Measurements from ENCODE around the gene STKLD1.

DNA sequence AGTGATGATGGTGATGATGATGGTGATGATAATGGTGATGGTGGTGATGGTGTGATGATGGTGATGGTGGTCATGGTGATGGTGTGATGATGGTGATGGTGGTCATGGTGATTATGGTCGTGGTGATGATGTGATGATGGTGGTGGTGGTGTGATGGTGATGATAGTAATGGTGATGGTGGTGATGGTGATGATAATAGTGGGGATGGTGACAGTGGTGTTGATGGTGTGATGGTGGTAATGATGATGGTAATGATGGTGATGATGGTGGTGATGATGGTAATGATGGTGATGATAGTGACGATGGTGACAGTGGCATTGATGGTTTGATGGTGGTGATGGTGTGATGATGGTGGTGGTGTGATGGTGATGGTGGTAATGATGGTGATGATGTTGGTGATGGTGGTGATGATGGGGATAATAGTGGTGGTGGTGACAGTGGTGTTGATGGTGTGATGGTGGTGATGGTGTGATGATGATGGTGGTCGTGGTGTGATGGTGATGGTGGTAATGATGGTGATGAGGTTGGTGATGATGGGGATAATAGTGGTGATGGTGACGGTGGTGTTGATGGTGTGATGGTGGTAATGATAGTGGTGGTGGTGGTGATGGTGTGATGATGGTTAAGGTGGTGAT, 6.5 kb downstream of the STKLD1 start:
- TF ChIP-seq, protein P1, sequence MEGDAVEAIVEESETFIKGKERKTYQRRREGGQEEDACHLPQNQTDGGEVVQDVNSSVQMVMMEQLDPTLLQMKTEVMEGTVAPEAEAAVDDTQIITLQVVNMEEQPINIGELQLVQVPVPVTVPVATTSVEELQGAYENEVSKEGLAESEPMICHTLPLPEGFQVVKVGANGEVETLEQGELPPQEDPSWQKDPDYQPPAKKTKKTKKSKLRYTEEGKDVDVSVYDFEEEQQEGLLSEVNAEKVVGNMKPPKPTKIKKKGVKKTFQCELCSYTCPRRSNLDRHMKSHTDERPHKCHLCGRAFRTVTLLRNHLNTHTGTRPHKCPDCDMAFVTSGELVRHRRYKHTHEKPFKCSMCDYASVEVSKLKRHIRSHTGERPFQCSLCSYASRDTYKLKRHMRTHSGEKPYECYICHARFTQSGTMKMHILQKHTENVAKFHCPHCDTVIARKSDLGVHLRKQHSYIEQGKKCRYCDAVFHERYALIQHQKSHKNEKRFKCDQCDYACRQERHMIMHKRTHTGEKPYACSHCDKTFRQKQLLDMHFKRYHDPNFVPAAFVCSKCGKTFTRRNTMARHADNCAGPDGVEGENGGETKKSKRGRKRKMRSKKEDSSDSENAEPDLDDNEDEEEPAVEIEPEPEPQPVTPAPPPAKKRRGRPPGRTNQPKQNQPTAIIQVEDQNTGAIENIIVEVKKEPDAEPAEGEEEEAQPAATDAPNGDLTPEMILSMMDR (IDR thresholded peaks at IDR 0.05) = no peak
- TF ChIP-seq POLR2AphosphoS5 (IDR thresholded peaks at IDR 0.05) = no peak

Data from gastroesophageal sphincter (tissue), 3 donors.